IMR-90 (cell line): ENCODE measurements around the gene TNNC1. TPM values are rescaled to one million over a fixed set of nuclear protein-coding genes. Genes with fewer than 3 reads are reported as not detected.

Experiments used
- ATAC-seq: fragments of 200-7000 bp; cut with Tn5 transposase; 2 replicates; pipeline ENCODE4 v1.9.1; 2020; ENCODE audit warnings: low read depth, mild to moderate bottlenecking, moderate library complexity
- BruUV-seq: library from RNA; stranded (reverse); fragments of 400-500 nt; replicated peaks from 2 replicates; lab custom pipeline; 2021; lab: Mats Ljungman, UMichigan
- CTCF ChIA-PET: fragments of 300-600 bp; formaldehyde crosslinking; extraction: SDS; loops from one replicate; lab custom pipeline; 2021; ENCODE audit warnings: antibody characterized with exemption; lab: Yijun Ruan, JAX
- POLR2A ChIA-PET: fragments of 300-600 bp; sonication (Branson Sonifier 250); formaldehyde crosslinking; loops from one replicate; lab custom pipeline; 2022; ENCODE audit warnings: antibody characterized with exemption; ENCODE audit not compliant: unreplicated experiment; lab: Charles Lee
- DNase-seq: peaks from one replicate; pipeline ENCODE4 v3.0.0; 2013
- H2AFZ ChIP-seq: replicated peaks from 2 replicates; pipeline ENCODE3; 2013; ENCODE audit warnings: low read length, mild to moderate bottlenecking; ENCODE audit not compliant: poor library complexity
- H2AK5ac ChIP-seq: 2 replicates; pipeline ENCODE4 v1.6.1; 2013; ENCODE audit warnings: low read depth, low read length, inconsistent platforms
- H2AK9ac ChIP-seq: replicated peaks from 2 replicates; pipeline ENCODE3; 2013; ENCODE audit warnings: mild to moderate bottlenecking, low read depth, low read length, moderate library complexity; ENCODE audit not compliant: poor library complexity
- H2BK120ac ChIP-seq: 2 replicates; pipeline ENCODE4 v1.6.1; 2013; ENCODE audit warnings: low read depth, low read length, inconsistent platforms
- H2BK15ac ChIP-seq: 3 replicates; pipeline ENCODE4 v1.6.1; 2013; ENCODE audit warnings: low read depth, low read length, inconsistent platforms
- H2BK20ac ChIP-seq: 2 replicates; pipeline ENCODE4 v1.6.1; 2013; ENCODE audit warnings: low read depth, mild to moderate bottlenecking, inconsistent platforms, low read length, moderate library complexity
- H2BK5ac ChIP-seq: 2 replicates; pipeline ENCODE4 v1.6.1; 2013; ENCODE audit warnings: mild to moderate bottlenecking, low read depth, low read length, inconsistent platforms; ENCODE audit not compliant: poor library complexity, severe bottlenecking
- H3K14ac ChIP-seq: replicated peaks from 2 replicates; pipeline ENCODE4 v1.6.1; 2013; ENCODE audit warnings: low read depth, low read length, inconsistent platforms
- H3K18ac ChIP-seq: 2 replicates; pipeline ENCODE4 v1.6.1; 2013; ENCODE audit warnings: low read depth, low read length, control low read depth
- H3K23ac ChIP-seq: 2 replicates; pipeline ENCODE4 v1.6.1; 2013; ENCODE audit warnings: low read depth, low read length, inconsistent platforms
- H3K27ac ChIP-seq: 2 replicates; pipeline ENCODE4 v1.5.1; 2013; ENCODE audit warnings: mild to moderate bottlenecking, control low read depth, low read length; ENCODE audit not compliant: insufficient read depth
- H3K27me3 ChIP-seq: 2 replicates; pipeline ENCODE4 v1.6.1; 2013; ENCODE audit warnings: low read length; ENCODE audit not compliant: control insufficient read depth, insufficient read depth
- H3K36me3 ChIP-seq: 2 replicates; pipeline ENCODE4 v1.6.1; 2013; ENCODE audit warnings: low read length, mixed read lengths; ENCODE audit not compliant: control insufficient read depth, insufficient read depth
- H3K4ac ChIP-seq: 2 replicates; pipeline ENCODE4 v1.6.1; 2013; ENCODE audit warnings: low read depth, low read length, inconsistent platforms
- H3K4me1 ChIP-seq: 2 replicates; pipeline ENCODE4 v1.6.1; 2013; ENCODE audit warnings: low read length, mixed read lengths; ENCODE audit not compliant: control insufficient read depth, insufficient read depth
- H3K4me2 ChIP-seq: 2 replicates; pipeline ENCODE4 v1.6.1; 2013; ENCODE audit warnings: low read depth, mild to moderate bottlenecking, control low read depth, low read length, moderate library complexity
- H3K4me3 ChIP-seq: 2 replicates; pipeline ENCODE4 v1.5.1; 2013; ENCODE audit warnings: low read depth, mild to moderate bottlenecking, control low read depth, low read length, moderate library complexity; ENCODE audit not compliant: insufficient read depth
- H3K56ac ChIP-seq: 2 replicates; pipeline ENCODE4 v1.6.1; 2013; ENCODE audit warnings: low read length, inconsistent platforms; ENCODE audit not compliant: insufficient read depth; ENCODE audit errors: extremely low read depth
- H3K79me1 ChIP-seq, 2 experiments: 2 replicates each; pipeline ENCODE4 v1.6.1; 2013; ENCODE audit warnings: low read length in 2 of 2, inconsistent platforms in 1 of 2, low read depth in 1 of 2
- H3K9ac ChIP-seq: 2 replicates; pipeline ENCODE4 v1.6.1; 2013; ENCODE audit warnings: low read depth, low read length, control low read depth
- H3K9me1 ChIP-seq: 2 replicates; pipeline ENCODE4 v1.6.1; 2013; ENCODE audit warnings: low read length, inconsistent platforms; ENCODE audit not compliant: insufficient read depth
- H3K9me3 ChIP-seq: 2 replicates; pipeline ENCODE4 v1.6.1; 2013; ENCODE audit warnings: low read length; ENCODE audit not compliant: control insufficient read depth, insufficient read depth
- H4K20me1 ChIP-seq: 2 replicates; pipeline ENCODE4 v1.6.1; 2013; ENCODE audit warnings: low read length, inconsistent platforms; ENCODE audit not compliant: insufficient read depth
- H4K5ac ChIP-seq: 2 replicates; pipeline ENCODE4 v1.6.1; 2013; ENCODE audit warnings: mild to moderate bottlenecking, low read depth, low read length, control low read depth
- H4K8ac ChIP-seq, 2 experiments: 2 replicates each; pipeline ENCODE4 v1.6.1; 2013; ENCODE audit warnings: low read depth in 2 of 2, low read length in 2 of 2, control low read depth in 1 of 2, inconsistent platforms in 1 of 2
- H4K91ac ChIP-seq: 2 replicates; pipeline ENCODE4 v1.6.1; 2013; ENCODE audit warnings: low read depth, low read length, inconsistent platforms; ENCODE audit not compliant: insufficient read depth
- MAFK ChIP-seq: IDR thresholded peaks from 2 replicates; pipeline ENCODE4 v1.6.1; 2012; ENCODE audit warnings: low read depth, low read length, improper control_type of control experiment
- RAD21 ChIP-seq: IDR thresholded peaks from 2 replicates; pipeline ENCODE4 v1.6.1; 2012; ENCODE audit warnings: low read length, improper control_type of control experiment
- WGBS, 2 experiments: methylation state at CpG; one replicate each; pipeline versions ENCODE4 v1.1.5 to v1.1.7; 2013; ENCODE audit warnings: missing lambda C conversion rate in 2 of 2; ENCODE audit not compliant: insufficient read length in 1 of 2; ENCODE audit errors: extremely low coverage in 2 of 2; 5-methylcytosine and 5-hydroxymethylcytosine counted together
- dilution Hi-C: fragments of 300-500 bp; cut with HindIII; formaldehyde crosslinking; loops from one replicate; pipeline ENCODE4 v1.14.3; 2018; ENCODE audit warnings: low sequenced_read_pairs; ENCODE audit not compliant: unreplicated experiment
- in situ Hi-C: fragments of 300-500 bp; cut with MboI; formaldehyde crosslinking; loops from 3 replicates; pipeline ENCODE4 v1.14.3; 2019; ENCODE audit warnings: low sequenced_read_pairs, inconsistent platforms, mixed read lengths
- intact Hi-C: fragments of 100-400 bp; cut with micrococcal nuclease; formaldehyde crosslinking; loops from 2 replicates; pipeline ENCODE4 v1.10.0; 2022
- polyA plus RNA-seq, 3 experiments: library from polyadenylated mRNA; depleted of rRNA; stranded (reverse); fragments of >200 nt; gene quantifications; 2 replicates each; pipeline ENCODE4 v1.2.3, GENCODE V29; 2012; ENCODE audit warnings: low replicate concordance in 1 of 3
- total RNA-seq: library from RNA; depleted of rRNA; stranded (reverse); fragments of >200 nt; gene quantifications from 2 replicates; pipeline ENCODE4 v1.2.3, GENCODE V29; 2012
- TF ChIP-seq, protein P1 (sequence below): conservative IDR thresholded peaks from 2 replicates; pipeline ENCODE4 v1.5.1; 2012; ENCODE audit warnings: mild to moderate bottlenecking, low read depth, low read length, improper control_type of control experiment

The TNNC1 gene
- total and polyA plus RNA-seq, 2 of the 4 experiments (the other 2 are of a cell fraction) = 1.3 to 4.6 TPM

DNA sequence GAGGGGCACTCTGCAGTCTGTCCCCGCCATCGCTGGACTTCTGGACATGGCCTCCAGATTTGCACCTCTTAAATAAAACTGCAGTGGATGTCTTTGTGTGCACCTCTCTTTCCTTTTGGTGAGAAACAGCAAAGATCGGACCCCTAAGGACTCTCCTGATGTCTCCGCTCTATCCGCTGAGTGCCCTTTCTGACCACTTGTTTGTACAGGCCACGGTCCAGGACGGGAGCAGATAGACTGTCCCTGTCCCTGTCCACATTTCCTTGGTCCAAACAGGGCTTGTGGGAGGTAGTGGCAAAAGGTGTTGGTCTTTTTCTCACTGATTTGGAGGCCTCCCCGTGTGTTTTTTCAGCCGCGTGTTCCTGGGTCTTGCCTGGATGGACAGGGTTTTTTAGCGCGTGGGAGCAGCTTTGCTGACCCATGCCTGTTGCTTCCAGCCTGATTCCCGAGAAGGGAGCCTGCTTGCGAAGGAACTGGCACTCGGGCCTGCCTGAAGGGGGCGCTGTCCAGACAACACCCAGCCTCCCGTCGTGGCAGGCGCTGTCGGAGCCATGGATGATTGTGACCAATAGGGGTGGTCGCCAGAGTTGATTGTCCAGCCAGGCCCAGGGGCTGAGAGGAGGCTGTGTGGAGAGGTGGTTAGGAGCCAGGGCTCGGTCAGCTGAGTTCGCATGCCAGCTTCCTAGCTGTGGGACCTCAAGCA lies 28.1 kb upstream of the TNNC1 start:
- Histone ChIP-seq H2AK9ac (no peak overlapping the region), H4K5ac (no peak overlapping the region), H4K91ac (no peak overlapping the region), H3K9ac (no peak overlapping the region), H3K4me2 (no peak overlapping the region), H3K36me3 (peaks cover 83% of the 10 kb centered on the region), H2BK20ac (no peak overlapping the region), H3K4me3 (no peak overlapping the region), H3K4me1 (peaks cover 13% of the 10 kb centered on the region; the same call in 1 of the 2 replicates), H2AFZ (no peak overlapping the region), H2BK15ac (no peak overlapping the region), H3K14ac (no peak overlapping the region), H3K27me3 (no peaks in the 10 kb centered on the region), H4K8ac (no peak overlapping the region), H2BK5ac (no peak overlapping the region), H3K79me1 (peaks cover 6 to 47% of the 10 kb centered on the region in 2 experiments; a peak in 3 of 4 replicates), H2AK5ac (no peak overlapping the region), H3K18ac (no peak overlapping the region), H3K9me3 (no peaks in the 10 kb centered on the region), H3K9me1 (peaks cover 19% of the 10 kb centered on the region; the same call in 1 of the 2 replicates), H3K23ac (no peak overlapping the region), H3K27ac (no peak overlapping the region), H3K56ac (no peak overlapping the region), H2BK120ac (no peak overlapping the region), H3K4ac (no peak overlapping the region), H4K20me1 (peaks cover 32% of the 10 kb centered on the region)
- in situ Hi-C loops (no loop called here), intact Hi-C loops (no loop called here), dilution Hi-C loops (no loop called here)
- TF ChIP-seq MAFK = no peak
- peak; percentile 11; the same call in 1 of the 2 replicates for TF ChIP-seq RAD21
- TF ChIP-seq, protein P1, sequence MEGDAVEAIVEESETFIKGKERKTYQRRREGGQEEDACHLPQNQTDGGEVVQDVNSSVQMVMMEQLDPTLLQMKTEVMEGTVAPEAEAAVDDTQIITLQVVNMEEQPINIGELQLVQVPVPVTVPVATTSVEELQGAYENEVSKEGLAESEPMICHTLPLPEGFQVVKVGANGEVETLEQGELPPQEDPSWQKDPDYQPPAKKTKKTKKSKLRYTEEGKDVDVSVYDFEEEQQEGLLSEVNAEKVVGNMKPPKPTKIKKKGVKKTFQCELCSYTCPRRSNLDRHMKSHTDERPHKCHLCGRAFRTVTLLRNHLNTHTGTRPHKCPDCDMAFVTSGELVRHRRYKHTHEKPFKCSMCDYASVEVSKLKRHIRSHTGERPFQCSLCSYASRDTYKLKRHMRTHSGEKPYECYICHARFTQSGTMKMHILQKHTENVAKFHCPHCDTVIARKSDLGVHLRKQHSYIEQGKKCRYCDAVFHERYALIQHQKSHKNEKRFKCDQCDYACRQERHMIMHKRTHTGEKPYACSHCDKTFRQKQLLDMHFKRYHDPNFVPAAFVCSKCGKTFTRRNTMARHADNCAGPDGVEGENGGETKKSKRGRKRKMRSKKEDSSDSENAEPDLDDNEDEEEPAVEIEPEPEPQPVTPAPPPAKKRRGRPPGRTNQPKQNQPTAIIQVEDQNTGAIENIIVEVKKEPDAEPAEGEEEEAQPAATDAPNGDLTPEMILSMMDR = peak; percentile 35
- CTCF ChIA-PET = interaction anchor here (0.9 kb wide), 1 partner anchor 10 kb away, joined by 3 read pairs; no protein-coding TSS in a partner anchor
- no peak for ATAC-seq
- POLR2A ChIA-PET = no interaction called here
- peak; percentile 4 for DNase-seq
- no TSS peak for BruUV-seq
- 80% methylated on average over 3 of the region's 23 CpGs; no CpG with 5 or more reads in 1 of the 2 experiments for WGBS, 2 experiments
